ENCODE measurements around the gene LGALS7B.
"Not testable (repeated sequence)": the region's sequence is repeated elsewhere in the genome, so short reads cannot be mapped to it uniquely, and the experiment has no call there.

GRCh38 chr19:38770228-38770948 lies 18.6 kb upstream of the LGALS7B start:
- not testable (repeated sequence) for TF ChIP-seq CTCF (IDR thresholded peaks at IDR 0.05; ENCODE audit: low read depth, low read length, poor library complexity, severe bottlenecking); EZH2phosphoT487 (IDR thresholded peaks at IDR 0.05; ENCODE audit: borderline replicate concordance, low read length)
